NCI-H1092 (cell line): ENCODE data around the gene SMARCD1.
"Not testable (repeated sequence)": the region's sequence is repeated elsewhere in the genome, so short reads cannot be mapped to it uniquely, and the experiment has no call there.

Source experiments
- DNase-seq: peaks from one replicate; lab custom pipeline; 2025; lab: John Stamatoyannopoulos, UW

SMARCD1 gene

GRCh38 chr12:50077099-50077498, 8.0 kb upstream of the SMARCD1 start:
- DNase-seq: no peak

DNA sequence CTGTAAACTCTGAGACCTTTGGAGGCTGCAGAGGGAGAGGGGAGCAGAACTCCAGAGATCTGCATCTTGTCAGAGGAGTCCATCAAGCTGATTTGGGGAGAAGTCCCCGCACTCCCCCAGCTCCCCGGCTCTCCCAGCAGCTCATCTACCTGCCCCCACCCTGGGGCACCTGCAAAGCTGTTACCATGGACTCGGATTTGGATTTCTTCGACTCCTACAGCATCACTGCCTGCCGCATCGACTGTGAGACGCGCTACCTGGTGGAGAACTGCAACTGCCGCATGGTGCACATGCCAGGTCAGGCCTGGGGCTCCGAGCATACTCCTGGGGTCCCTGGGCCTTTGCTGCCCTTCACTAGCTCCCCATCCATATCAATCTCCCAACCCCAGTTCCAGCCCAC, 6.9 kb upstream of the SMARCD1 start:
- DNase-seq: no peak

DNA sequence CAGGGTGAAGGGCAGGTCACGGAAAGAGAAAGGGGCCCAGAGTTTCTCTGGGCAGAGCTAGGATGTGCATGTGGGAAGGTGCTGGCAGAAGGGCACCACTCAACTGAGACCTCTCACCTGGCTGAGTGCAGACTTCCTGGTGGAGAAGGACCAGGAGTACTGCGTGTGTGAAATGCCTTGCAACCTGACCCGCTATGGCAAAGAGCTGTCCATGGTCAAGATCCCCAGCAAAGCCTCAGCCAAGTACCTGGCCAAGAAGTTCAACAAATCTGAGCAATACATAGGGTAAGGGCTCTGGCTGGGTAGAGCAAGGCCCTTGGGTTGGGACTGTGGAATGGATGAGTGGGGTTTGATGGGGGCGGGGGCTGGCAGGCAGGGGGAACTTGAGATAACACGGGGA, 5.4 kb upstream of the SMARCD1 start:
- DNase-seq: no peak

DNA sequence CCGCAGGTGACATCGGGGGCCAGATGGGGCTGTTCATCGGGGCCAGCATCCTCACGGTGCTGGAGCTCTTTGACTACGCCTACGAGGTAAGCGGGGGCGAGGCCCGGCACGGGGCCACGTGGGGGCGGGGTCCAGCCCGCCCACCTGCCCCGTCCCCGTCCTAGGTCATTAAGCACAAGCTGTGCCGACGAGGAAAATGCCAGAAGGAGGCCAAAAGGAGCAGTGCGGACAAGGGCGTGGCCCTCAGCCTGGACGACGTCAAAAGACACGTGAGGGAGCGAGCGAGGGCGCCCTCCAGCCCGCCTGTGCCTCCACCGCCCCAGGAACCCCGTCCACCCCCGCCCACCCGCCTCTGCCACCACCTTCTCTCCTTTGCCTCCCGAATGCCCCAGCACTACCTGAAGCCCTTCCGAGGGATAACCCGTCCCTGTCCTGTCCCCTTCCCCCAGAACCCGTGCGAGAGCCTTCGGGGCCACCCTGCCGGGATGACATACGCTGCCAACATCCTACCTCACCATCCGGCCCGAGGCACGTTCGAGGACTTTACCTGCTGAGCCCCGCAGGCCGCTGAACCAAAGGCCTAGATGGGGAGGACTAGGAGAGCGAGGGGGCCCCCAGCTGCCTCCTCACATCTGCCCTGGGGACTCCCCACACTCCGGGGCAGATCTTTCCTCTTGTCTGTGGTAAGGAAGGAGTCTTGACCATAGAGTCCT, 3.9 kb upstream of the SMARCD1 start:
- DNase-seq: no peak

DNA sequence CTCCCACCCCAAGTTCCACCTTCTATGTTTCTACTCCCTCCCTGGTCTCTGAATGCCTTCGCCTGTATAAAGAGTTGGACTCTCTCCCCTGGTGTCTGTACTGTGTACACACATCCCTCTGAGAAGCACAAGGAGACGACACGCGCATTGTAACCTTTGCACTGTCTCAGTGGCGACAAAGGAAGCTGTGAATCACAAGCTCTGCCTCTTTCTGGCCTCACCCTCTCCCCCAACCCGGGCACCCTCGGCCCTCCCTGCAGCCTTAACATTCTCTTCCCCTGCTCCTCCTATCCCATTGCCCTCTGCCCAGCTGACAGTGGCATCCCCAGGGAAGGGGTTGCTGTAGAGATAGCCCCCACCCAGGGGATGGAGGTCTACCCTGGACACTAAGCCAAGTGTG, 2.5 kb upstream of the SMARCD1 start:
- no peak for DNase-seq

- no peak for DNase-seq
Observed at GRCh38 chr12:50083301-50083700, 1.8 kb upstream of the SMARCD1 start.

- not testable (repeated sequence) for DNase-seq
Observed at GRCh38 chr12:50084409-50084774, 750 bp upstream of the SMARCD1 start.

- DNase-seq: no peak
Observed at GRCh38 chr12:50085615-50086072, 502 bp downstream of the SMARCD1 start.

DNA sequence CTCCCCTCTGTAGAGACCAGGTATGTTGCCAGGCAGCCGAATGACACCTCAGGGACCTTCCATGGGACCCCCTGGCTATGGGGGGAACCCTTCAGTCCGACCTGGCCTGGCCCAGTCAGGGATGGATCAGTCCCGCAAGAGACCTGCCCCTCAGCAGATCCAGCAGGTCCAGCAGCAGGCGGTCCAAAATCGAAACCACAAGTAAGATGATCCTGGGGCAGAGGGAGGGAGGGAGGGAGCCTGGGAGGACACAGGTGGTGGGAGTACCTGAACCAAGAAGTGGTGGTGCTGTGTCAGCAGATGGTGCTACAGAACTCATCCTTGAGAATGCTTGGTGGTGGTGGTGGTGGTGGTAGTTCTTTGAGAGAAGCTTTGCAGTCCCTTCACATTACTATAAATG, 1.0 kb downstream of the SMARCD1 start:
- no peak for DNase-seq

DNA sequence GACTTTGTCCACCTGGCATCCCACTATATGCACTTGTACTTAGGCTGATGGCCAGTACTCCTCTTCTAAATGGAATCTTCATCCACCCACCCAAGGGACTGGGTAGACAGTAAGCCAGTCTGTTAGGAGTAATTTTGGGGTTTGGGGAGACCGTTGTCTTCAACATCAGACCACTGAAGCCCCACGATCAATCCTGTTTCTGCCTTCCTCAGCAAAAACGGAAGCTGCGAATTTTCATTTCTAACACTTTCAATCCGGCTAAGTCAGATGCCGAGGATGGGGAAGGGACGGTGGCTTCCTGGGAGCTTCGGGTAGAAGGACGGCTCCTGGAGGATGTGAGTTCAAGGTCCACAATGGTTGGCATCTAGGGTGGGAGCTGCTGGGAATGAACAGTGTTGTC, 2.0 kb downstream of the SMARCD1 start:
- no peak for DNase-seq

- DNase-seq: no peak
Observed at GRCh38 chr12:50087995-50088394, 2.9 kb downstream of the SMARCD1 start.

DNA sequence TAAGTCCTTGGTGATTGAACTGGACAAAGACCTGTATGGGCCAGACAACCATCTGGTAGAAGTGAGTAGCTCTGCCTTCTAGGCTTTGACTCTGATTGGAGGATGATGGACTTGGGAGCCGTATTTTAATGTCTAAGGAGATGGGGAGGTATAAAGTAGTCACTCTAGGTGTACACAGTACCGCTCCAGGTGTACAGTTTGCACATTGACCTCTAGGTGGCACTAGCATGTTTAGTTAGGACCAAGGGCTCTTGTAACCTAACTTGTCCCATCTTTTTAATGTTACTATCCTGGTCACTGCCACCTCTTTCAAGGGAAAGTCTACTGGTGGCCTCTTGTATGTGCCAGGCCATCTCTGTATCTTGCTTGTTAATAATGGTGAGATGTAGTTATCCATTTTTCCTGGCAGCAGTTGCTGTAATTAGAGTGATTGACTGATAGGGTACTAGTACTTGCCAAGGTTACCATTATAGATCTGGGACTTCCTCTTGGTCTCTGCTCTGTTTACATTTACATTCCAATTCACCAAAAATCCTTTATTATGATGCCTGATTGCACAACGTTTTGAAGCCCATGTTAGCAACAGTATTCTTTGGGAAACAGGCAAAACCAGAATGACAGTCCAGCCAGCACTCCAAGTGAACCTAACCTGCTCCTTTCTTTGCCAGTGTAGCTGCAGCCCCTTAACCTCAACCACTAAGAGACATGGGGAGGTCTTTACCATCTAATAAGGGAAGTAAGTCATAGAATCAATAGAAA, 3.6 kb downstream of the SMARCD1 start:
- peak; percentile 9 for DNase-seq

GRCh38 chr12:50089730-50090129, 4.6 kb downstream of the SMARCD1 start:
- DNase-seq: no peak

GRCh38 chr12:50090391-50090790, 5.2 kb downstream of the SMARCD1 start:
- no peak for DNase-seq

GRCh38 chr12:50097952-50098351, 12.8 kb downstream of the SMARCD1 start:
- no peak for DNase-seq

DNA sequence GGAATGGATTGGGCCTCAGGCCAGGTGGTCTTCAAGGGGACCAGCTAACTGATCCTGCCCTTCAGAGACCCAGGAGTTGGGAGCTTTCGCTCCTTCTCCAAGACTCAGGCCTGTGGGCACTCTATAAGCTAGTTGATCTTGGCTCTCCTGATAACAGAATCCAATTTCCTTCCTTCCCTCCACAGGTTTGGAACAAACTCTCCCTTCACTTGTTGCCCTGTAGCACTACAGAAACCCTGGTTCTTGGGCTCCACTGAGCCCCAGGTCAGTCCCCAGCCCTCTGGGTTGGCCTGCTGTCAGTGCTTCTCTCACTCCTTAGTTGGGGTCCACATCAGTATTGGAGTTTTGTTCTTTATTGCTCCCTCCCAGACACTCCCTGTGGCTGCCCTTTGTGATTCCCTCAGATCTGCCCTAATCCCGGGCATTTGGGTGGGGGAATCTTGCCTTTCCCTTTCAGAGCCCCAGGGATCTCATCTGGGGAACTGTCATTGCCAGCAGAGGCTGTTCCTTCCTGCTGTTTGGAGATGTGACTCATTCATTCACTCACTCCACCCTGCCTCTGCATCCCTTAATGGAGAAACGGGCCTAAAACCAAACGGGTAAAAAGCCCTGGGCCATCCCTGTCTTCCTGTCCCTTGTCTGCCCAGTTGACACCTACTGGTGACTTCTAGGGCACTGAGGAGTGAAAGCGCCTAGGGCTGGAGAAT, 14.3 kb downstream of the SMARCD1 start:
- DNase-seq: no peak

DNA sequence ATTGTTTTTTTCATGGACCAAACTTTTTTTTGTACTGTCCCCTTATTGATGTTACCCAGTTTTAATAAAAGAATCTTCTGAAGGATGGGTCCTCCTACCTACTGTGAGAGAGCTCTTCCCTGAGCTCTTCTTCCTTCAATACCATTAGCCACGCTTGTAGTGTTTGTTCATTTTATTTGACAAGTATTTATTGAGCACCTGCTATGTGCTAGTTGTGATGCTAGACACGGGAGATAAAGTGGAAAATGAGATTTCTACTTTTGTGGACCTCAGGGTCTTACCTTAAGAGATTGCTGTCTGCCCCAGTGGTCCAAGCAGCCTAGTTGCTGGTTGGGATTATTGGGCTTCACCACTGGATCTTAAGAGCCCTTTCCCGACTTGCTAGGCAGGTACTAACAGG, 15.4 kb downstream of the SMARCD1 start:
- DNase-seq: no peak

GRCh38 chr12:50101663-50102062, 16.5 kb downstream of the SMARCD1 start:
- DNase-seq: no peak

GRCh38 chr12:50102131-50102531, 17.0 kb downstream of the SMARCD1 start:
- no peak for DNase-seq

- DNase-seq: no peak
Observed at GRCh38 chr12:50102646-50103309, 17.6 kb downstream of the SMARCD1 start.

- DNase-seq: no peak
Observed at GRCh38 chr12:50103351-50103750, 18.2 kb downstream of the SMARCD1 start.

GRCh38 chr12:50103767-50104321, 18.7 kb downstream of the SMARCD1 start, which contains the start of gene GPD1:
TSS of gene GPD1 (plus strand) at chr12:50104008. CDS start at chr12:50104051, 43 bp downstream.
- DNase-seq: peak; percentile 25
